ENCODE results near the gene PLEKHN1.

Gene PLEKHN1

DNA sequence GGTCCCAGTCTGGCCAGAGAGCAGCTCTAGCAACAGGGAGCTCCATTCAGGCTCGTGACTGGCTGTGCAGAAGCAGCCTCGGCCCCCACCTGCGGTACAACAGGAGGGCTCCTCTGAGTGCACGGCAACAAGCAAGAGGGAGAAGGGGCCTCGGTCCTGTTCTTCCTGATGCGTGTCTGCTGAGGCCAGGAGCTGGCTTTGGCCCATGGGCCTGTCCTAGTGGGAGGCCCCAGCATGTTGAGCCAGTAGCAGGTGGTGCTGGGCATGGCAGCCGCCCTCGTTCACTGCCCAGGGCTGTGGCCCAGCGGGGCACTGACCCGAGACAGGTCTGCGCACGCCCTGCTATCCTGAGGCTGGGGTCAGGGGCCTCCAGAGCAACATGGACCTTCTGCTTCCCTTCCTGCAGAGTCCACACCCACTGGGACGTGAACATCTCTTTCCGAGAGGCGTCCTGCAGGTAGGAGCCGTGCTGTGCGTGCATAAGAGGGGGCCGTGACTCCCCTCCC lies 35.6 kb upstream of the PLEKHN1 start:
- no peak for DNase-seq (ENCODE audit: low read depth in 2 of 2)

DNA sequence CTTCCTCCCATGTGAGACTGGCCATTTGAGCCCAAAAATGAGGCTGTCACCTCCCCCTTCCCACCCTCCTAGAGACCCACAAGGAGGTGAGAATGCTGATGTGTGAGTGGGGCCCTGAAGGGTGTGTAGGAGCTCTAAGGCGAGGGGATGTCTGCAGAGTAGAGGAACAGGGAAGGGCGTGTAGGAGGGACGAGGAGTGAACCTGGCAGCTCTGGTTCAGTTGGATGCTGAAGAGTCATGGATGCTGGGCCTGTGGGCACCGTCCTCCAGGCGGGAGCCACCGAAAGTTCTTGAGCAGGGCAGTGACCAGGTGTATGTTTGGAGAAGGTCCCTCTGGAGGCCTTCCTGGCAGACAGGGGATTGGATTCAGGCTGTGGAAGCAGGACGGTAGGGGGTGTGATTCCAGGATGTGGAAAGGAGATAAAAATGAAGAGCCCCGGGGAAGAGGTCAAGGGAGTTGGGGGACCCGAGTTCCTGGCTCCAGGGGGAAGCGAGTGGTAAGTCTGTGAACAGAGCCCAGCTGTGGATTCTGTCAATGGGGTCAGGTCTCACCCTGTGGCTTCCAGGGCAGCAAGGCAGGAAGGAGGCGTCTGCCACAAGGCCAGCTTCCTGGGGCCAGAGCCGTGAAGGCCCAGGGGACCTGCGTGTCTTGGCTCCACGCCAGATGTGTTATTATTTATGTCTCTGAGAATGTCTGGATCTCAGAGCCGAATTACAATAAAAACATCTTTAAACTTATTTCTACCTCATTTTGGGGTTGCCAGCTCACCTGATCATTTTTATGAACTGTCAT lies 34.7 kb upstream of the PLEKHN1 start:
- no peak for DNase-seq (ENCODE audit: low read depth in 2 of 2)

DNA sequence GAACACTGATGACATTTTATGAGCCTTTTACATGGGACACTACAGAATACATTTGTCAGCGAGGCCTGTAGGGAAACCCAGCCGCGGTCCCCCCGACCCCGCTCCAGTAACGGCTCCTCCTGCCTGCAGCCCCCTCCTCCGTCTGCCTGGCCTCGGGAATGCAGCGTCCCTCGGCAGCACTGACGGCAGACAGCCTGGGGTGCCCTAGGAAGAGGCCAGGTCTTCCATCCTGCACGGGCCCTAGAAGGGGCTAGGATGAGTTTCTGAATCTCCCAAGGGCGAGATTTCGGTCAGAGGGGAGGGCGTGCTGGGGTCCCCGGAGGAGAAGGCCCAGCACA lies 34.1 kb upstream of the PLEKHN1 start:
- DNase-seq (ENCODE audit: low read depth in 2 of 2) = no peak

DNA sequence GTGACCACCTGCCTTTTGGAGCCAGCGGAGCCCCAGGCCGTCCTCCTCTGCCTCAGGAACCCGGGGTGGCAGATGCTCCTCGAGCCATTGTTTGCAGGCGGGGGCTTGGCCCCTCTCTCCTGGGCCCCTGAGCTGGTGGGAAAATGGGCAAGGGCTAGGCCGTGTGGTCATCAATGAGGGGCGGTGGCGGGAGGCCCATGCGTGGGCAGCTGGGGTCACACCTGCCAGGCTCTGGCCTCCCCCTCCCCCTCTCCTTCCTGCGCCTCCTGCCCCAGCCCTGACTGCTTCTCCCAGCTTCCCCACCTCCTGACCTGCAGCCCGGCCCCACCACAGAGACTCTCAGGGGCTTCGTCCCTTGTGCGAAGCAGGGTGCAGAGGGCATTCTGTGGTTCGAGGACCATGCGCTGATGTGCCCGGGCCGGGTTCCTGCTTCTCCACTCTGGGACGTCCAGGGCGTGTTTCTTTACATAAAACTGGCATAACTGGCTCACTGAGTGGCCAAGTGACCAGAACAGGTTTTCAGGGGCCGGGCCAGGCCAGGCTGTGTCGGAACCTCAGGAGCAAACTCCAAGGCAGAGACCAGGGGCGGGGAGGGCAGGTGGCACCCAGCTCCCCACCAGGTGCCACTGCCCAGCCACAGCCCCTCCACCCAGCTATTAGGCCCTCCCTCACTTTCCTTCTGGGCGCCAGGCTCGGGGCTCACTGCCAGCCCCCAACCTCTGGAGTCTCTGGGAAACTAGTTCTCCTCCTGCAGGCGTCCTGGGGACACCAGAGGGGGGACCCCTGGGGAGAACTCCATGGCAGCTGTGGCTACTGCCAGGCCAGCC lies 33.3 kb upstream of the PLEKHN1 start:
- DNase-seq (ENCODE audit: low read depth in 2 of 2) = no peak

DNA sequence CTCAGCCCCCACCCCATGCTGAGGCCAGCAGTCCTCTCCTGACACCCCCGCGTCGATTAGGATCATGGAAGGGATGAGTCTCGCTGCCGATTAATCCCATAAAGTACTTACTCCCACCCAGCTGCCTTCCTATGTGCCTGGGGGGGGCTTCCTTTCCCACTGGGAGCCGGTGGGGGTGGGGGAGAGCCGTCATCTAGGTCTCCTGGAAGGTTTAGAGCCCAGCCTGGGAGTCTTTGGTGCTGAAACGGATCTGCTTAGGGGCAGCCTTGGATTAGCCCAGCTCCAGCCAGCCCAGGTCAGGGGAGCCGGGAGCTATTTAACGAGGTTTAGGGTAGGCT lies 32.7 kb upstream of the PLEKHN1 start:
- DNase-seq (ENCODE audit: low read depth in 2 of 2) = no peak

DNA sequence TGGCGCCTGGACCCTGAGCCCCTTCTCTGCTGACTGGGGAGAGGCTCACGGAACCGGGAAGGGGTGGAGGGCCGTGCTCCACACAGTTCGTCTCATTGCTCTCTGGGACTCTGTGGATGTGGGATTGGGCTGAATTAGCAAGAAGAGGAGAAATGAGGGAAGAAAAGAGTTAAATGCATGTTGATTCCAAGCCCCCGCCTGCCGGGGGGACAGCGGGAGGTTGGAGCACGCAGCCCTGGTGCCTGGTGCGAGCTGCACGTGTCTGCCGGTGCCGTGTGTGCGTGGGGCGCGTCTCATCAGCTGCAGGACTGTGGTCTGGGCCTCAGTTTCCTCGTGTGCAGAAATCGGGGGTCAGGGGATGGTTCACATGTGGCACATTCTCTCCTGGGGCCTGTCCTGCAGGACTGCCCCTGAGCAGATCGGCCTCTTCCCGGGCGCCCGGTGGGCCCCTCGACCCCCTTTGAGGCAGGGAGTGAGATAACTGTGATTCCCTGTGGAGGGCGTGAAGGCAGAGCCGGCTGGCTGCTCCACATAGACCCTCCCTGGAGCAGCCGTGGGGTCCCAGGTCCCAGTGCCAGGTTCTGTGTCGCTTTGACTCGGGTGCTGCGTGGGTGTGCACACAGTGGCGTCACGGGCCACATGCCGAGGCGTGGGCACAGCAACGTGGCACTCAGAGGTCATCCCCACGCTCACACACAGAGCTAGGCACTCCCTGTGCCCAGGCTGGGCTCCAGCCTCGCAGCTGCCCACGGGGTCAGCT lies 31.1 kb upstream of the PLEKHN1 start:
- no peak for DNase-seq (ENCODE audit: low read depth in 2 of 2)

DNA sequence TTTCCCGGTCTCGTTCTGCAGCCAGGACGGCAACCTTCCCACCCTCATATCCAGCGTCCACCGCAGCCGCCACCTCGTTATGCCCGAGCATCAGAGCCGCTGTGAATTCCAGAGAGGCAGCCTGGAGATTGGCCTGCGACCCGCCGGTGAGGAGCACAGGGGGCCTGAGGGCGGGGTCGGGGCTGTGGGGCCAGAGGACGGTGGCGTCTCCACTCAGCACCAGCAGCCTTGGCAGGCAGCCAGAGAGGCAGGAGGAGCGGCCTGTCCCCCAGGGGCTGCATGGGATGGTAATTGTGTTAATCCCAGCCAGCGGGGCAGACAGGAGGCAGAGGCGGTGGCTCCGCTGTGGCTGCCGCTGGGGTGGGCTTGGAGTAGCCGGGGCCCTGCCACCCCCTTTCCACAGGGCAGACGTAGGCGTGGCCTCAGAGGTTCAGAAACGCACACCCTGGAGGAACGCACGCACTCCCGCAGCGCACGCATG lies 30.5 kb upstream of the PLEKHN1 start:
- DNase-seq (ENCODE audit: low read depth in 2 of 2) = no peak

DNA sequence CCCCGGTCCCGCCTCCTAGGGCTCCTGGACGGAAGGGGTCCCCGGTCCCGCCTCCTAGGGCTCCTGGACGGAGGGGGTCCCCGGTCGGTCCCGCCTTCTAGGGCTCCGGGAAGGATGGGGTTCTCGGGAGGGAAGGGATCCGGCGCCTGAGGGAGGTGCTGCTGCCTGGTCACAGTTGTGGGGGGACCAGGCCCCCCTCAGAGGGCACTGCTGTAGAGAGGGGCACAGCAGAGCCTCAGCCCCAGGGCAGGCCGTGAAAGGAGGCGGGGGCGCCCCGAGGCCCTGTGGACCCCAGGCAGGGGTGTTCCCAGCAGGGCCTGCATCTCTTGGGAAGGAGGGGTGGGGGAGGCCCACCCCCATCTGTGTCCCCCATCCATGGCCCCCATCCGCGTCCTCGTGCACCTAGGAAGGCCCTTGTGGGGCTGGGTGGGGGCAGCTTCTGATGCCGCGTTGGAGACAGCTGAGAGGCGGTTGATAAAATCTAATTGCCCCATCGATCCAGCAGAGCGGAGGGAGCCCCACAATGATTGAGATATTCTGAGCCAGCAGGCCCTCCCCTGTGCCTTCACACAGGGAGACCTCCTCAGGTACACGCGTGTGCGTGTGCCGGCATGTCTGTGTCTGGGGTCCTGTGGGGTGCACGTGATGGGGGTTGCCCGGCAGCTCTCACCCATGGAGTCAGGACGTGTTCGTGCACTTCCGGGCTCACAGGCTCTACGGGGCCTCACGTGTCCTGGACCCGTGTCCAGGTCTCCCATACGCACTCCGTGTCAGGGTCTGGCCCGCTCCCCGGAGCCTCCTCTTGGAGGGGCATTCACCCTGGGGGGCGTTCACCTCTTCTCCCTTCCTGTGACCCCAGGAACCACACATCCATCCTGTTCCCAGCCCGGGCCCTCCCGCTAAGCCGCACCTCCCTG lies 29.7 kb upstream of the PLEKHN1 start:
- DNase-seq (ENCODE audit: low read depth in 2 of 2) = no peak

DNA sequence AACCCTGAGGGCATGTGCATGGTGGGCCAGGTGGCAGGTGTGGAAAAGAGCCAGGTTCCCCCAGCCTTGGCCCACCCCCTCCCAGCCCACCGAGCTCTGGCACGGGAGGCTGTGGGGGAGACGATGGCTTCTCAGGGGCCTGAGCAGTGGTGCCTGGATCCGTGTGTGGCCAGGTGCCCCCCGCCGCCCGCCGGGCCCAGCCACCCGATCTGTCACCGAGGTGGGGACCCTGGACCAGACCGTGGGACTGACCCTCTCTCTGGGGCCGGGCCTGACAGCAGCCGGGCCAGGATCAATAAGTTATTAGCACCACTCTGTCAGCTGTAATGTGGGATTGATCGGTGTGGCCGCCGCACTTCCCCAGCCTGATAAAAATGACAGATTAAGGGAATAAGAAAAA lies 28.8 kb upstream of the PLEKHN1 start:
- DNase-seq (ENCODE audit: low read depth in 2 of 2) = no peak

DNA sequence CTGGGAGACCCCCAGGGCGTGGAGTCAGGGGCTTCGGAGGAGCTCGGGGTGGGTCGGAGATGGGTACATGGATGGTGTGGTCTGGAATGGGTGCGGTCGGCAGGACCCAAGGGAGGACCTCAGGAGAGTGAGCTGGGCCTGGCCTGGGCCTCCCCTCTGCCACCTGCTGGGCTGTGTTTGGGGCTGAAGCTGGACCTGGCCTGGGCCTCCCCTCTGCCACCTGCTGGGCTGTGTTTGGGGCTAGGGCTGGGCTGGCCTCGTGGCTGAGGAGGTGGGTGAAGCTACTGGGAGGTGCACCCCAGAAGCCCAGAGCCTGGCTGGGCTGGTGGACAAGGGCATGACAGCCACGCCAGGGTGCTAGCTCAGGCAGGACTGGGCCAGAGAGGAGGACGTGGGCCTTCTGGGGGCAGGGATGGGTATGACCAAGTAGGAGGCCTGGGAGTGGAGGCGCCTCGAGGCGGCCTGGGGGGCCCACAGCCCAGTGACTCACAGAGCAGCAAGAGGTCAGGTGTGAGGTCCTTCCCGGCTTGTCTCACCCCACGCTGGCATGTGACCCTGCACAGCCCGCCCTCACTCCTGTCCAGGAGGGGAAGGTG lies 28.1 kb upstream of the PLEKHN1 start:
- no peak for DNase-seq (ENCODE audit: low read depth in 2 of 2)

DNA sequence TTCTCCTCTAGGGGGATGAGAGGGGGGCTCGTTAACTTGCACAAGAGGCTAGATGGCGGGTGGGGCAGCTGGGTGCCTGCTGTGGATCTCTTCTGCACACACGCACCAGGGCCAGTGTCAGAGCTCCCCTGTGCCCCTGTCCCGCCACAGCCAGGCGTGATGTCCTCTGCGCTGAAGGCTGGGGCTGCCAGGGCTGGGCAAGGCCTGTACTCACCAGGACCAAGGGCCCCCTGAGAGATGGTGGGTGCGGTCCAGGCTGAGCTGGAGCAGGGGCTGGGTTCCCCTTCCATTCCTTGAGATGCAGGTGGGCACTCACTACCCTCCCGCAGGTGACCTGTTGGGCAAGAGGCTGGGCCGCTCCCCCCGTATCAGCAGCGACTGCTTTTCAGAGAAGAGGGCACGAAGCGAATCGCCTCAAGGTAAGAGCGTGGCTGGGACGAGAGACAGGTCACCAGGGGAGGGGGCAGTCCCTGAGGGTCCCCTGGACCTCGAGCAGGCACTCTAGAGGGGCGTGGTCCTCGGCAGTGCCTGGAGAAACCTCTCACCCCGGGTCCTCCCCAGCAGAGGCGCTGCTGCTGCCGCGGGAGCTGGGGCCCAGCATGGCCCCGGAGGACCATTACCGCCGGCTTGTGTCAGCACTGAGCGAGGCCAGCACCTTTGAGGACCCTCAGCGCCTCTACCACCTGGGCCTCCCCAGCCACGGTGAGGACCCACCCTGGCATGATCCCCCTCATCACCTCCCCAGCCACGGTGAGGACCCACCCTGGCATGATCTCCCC lies 27.4 kb upstream of the PLEKHN1 start:
- no peak for DNase-seq (ENCODE audit: low read depth in 2 of 2)

DNA sequence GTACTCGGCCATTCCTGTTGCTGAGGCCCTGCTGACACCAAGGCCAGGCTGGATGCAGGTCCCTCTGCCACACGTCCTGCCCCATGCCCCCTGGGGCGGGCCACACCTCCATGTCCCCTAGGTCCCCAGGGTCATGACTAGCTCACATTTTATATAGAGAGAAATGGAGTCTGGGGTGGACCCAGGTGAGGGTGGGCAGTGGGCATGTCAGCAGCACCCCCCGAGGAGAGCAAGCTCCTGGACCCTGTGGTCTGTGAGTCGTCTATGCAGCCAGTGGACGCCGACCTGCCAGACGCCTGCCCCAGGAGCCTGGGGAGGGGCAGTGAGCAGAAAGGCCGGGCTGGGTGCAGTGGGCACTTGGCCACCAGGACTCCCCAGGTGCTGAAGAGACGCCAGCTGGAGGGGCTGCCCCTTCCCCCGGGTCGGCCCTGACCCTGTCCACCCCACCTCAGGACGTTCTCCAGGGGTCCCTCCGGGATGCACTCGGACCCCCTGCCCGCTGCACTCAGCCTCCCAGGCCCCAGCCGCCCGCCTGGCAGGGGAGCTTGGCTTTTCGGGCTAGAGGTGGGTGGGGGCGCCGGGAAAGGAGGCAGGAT lies 26.7 kb upstream of the PLEKHN1 start:
- no peak for DNase-seq (ENCODE audit: low read depth in 2 of 2)

DNA sequence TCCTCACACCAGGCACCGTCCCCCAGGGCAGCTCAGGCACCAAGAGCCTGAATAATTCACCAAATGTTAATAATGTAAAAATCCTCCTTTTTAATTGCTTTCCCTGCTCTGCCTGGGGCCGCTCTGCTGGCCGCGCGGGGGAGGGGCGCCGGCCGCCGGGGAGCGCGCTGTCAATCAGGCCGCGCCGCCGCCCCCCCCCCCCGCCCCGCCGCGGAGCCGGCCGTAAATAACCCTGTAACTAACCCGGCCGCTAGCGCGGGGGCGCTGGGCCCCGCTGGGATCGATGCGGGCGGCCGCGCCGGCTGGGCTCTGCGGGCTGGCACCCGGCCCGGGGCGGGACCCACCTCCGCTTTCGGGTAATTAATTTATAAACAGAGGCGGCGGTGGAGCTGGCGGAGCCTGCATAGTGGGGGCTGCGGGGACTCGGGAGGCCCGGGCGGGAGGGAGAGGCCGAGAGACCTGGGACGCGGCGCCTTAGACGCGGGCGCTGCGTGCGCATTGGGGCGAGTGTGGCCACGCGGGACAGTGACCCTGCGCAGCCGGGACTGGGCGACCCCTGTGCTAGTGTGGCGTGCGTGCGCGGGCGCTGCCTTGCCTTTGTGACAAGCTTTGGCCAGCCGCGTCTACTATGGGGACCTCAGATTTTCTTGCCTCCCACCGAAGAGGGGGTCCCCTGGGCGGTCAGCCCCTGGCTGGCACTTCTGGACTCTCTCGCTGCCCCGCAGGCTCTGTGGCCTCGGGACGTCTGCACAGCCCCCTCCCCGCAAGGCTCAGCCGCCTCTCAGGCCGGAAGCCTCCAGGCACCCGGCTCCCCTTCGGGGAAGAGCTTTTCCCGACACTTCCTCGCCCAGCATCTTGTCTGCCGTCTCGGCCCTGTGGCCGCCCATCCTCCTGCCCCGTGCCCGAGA lies 25.9 kb upstream of the PLEKHN1 start:
- no peak for DNase-seq (ENCODE audit: low read depth in 2 of 2)

DNA sequence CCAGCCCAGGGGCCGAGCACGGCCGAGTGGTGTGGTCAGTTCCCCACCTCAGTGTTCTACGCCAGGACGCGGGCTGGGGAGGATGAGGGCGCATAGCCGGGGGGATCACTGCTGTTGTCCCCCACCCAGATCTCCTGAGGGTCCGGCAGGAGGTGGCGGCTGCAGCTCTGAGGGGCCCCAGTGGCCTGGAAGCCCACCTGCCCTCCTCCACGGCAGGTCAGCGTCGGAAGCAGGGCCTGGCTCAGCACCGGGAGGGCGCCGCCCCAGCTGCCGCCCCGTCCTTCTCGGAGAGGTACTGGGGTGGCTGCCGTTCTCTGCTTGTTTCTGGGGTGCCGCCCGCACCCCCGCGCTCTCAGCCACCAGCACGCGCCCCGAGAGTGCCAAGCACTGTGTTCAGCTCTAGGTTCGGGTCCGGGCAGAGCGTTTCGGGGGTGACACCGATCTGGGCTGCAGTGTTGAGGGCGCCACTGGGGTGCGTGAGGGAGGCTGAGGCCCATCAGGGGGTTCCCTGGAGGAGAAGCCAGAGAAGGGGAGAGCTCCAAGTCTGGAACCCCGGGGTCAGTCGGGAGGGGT lies 25.2 kb upstream of the PLEKHN1 start:
- no peak for DNase-seq (ENCODE audit: low read depth in 2 of 2)

DNA sequence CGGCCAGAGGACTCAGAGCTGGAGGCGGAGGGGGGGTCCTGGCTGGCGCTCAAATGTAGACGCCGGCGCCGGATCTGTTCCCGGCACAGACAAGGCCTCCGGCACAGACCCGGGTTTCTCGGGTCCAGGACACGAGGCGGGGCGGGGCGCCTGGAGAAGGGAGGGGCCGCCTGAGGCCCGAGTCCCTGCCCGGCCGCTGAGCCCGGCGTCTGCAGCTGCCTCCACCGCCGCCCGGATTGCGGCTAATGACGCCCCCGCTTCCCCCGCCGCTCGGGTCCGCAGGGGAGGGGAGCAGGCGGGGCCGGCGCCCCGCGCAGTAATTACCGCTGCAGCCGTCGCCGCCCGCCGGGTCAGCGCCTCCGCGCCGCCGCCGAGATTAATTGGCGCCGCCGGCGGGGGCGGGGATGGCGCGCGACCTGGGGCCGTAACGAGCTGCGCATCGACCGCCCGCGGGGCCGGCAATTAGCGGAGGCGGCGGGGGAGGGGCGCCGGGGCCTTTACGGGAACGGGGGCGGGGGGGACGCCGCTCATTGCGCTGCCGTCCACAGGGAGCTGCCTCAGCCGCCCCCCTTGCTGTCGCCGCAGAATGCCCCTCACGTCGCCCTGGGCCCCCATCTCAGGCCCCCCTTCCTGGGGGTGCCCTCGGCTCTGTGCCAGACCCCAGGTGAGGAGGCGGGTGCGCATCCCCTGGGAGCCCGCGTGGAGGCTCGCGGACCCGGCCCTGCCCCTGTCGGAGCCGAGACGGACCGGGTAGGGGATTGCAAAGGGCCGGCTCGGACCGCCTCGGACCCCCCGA lies 24.5 kb upstream of the PLEKHN1 start:
- DNase-seq (ENCODE audit: low read depth in 2 of 2) = no peak

DNA sequence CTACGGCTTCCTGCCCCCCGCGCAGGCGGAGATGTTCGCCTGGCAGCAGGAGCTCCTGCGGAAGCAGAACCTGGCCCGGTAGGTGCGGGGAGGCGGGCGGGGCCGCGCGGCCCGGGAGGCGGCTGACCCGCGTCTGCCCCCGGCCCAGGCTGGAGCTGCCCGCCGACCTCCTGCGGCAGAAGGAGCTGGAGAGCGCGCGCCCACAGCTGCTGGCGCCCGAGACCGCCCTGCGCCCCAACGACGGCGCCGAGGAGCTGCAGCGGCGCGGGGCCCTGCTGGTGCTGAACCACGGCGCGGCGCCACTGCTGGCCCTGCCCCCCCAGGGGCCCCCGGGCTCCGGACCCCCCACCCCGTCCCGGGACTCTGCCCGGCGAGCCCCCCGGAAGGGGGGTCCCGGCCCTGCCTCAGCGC lies 23.9 kb upstream of the PLEKHN1 start:
- DNase-seq (ENCODE audit: low read depth in 2 of 2) = no peak

DNA sequence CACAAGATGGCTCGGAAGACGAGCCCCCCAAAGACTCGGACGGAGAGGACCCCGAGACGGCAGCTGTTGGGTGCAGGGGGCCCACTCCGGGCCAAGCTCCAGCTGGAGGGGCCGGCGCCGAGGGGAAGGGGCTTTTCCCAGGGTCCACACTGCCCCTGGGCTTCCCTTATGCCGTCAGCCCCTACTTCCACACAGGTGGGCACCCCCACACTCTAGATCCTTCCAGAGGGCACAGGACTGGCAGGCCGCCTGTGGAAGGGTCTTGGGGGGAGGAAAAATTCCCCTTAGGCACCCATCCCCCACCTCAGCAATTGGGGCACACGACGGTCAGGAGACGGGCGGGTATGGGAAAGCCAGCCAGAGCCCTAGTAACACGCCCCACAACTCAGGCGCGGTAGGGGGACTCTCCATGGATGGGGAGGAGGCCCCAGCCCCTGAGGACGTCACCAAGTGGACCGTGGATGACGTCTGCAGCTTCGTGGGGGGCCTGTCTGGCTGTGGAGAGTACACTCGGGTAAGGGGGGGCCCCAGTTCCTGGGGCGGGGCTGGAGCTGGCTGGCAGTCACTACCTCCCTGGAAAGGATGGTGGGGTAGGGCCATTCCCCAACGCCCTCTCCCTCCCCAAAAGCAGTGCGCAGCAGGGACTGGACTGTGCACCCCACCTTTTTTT lies 23.3 kb upstream of the PLEKHN1 start:
- DNase-seq (ENCODE audit: low read depth in 2 of 2) = no peak
